NCI-H748 treated with DMSO at 0.1 percent for 48 hours (cell line): Measurements from ENCODE around the gene VAMP5.
A peak's percentile ranks its signal among the peaks of the same experiment; 100 is the strongest.
"Not testable (repeated sequence)": the region's sequence is repeated elsewhere in the genome, so short reads cannot be mapped to it uniquely, and the experiment has no call there.

Experiments
- DNase-seq: peaks from one replicate; lab custom pipeline; 2025; lab: John Stamatoyannopoulos, UW

The VAMP5 gene

DNA sequence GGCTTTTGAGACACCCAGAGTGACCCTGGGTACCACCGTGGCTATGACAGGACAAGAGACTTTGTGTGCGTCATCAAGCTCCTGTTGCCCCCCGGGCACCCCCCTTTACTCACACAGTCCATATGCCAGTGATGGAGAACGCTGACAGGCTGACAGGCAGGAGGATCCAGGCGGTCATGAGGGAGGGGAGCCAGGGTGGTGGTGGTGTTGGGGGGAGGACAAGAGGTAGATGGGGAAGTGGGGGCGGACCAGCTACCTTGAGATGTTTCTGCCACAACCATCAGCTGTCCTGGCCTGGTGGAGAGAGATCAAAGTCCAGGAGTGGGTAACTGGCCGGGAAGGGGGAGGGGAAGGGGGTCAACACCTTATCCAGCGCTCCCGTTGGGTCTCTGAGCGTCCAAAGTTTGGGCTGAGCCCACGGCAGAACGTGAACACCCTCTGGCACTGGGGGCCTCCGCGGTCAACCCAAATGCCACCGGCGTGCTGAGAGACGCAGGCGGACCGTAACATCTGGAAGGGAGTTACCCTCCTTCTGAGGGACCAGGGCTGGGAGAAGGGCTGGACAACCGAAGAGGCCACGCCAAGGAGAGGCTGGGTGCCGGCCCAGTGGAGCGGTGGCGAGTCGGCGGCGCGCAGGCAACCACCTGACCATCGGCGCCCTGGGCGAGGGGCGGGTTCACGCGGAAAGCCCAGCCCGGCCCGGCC lies 17.7 kb downstream of the VAMP5 start:
- no peak for DNase-seq

DNA sequence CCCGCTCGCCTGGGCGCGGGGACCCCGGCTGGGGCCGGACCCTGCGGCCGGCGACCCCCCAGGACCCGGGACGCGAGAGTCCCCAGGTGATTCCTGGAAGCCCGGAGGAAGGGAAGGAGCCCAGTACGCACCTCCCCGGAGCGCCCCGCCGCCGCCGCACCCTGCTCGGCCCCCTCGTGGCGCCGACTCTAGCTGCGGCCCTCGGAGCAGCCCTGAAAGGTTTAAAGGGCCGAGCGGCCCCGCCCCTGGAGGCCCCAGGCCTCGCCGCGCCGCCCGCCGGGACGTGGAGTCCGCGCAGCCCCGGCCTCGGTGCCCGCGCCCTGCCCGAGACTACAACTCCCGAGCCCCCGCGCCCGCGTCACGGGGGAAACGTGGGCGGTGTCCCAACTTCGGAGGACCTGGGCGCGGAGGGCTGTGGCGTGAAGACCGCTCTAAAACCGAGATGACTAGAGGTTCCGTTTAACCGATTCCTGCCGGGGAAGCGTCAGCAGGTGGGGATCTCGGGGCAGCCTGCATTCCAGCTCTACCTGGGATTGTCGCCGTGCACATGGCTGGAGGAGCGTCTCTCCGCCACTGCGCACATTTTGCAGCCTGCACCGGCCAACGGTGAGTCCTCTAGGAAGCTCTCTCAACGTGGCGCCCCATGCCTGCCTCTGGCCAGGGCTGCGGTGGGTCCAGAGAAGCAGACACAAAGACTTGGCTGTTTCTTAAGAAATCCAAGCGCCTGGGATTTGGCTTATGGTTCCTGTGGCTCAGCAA lies 18.4 kb downstream of the VAMP5 start, which contains the start of gene TMEM150A:
TMEM150A (minus strand) TSS at position 223 of the 759 bp plus-strand sequence. CDS start 750 bp downstream, outside the sequence.
- peak; percentile 49 for DNase-seq

- DNase-seq: not testable (repeated sequence)
Measured at GRCh38 chr2:85604133-85604444, 19.9 kb downstream of the VAMP5 start.

DNA sequence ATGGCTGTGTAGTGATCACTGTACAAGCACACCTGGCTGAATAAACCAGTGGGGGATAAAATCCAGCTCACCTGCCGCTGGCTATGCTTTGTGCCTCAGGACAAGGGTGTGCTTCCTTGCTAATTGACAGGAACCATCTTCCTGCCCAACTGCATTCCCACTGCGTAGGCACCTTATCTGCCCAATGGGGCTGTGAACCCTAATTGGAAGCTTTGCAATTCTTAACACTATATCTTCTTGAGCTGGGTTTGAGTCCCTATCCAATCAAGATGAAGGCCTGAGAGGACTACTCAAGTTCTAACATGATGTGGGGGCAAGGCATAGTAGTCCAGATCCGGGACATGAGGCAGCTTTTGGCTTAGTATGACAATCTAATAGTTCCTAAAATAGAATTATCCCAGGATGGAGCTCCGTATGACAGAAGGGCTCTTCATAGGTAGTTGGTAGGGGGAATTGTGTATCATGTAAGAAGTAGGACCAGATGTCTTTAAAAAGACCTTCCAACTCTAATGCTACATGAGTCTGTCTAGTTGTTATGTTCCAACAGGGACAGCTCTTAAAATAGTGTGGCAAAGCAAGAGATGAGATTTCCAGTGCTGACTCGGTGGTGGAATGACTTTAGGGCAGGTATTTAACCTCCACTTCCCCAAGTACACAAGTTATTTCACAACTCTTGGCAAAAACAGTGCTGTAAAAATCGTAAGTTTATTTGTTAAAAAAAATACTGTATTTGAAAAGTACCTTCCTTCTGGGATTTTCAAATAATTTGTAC lies 20.5 kb downstream of the VAMP5 start:
- DNase-seq: no peak

DNA sequence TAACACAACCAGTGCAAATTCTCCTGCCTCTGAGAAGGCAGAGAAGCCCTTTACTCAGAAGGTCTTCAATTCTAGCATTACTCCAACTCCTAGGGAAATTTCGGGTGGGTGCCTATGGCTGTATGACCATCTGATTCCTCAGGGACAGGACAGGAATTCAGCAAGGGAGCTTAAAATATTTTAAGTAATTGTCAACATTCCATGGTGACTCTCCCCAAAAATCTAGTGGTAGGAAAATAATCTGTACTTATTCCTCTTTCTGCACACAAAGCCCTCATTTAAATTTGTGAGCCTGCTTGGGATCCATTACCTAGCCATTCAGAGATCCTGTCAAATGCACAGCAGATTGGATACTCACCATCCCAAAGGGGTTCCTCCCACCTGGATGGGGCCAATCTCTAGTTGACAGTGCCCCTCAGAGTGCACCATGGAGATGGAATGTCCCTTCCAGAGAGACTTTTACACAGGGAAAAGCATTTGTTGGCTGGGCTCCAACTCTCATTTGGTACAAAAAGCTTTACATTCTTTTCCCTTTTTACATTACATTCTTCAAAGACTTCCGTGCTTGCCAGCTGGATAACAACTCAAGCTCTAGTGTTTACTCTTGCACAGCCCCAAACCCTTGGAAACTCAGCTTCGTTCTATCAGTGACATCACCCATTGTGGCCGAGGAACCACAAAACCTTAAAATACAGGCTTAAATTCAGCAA lies 21.3 kb downstream of the VAMP5 start:
- no peak for DNase-seq

GRCh38 chr2:85606116-85606455 lies 21.9 kb downstream of the VAMP5 start:
- no peak for DNase-seq

DNA sequence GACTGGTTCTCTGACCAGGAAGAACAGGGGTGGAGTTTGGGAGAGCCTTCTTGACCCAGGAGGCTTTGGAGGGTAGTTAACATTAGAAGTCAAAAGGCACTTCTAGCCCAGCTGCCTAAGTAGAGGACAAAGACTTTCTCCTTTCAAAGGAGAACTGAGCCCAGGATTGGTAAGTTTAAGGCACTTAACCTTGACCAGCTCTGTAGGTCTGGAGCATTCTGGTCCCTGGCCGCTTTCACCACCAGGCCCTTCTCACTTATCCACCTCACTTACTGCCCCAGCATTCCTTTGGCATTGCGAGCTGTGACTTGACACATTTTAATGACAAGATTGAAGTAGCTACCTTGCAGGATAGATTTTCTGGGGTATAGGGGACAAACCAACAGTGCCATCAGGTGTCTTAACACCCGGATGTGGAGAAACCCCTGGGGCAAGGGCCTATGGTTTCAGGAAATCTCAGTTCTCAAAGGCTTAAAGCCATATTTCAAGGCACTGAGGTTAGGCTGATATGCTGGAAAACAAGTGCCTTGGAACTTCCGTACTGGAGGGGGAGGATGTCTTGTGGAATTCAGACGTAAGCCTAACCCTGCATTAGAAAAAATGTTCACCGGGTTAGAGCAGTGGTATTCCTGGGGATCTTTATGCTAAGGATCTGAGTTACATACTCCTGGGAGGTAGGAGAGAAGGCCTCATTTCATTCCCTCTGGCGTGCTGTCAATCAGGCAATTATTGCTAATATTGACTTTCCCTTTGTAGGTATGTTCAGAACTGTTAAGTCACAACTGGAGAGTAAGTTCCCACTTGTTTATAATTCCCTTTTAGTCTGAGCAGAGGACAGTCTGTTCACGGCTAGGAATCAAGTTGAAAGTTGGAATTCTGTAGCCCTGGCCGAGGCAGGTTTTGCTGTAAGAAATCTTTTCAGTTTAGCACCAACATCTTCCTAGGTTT lies 23.3 kb downstream of the VAMP5 start:
- no peak for DNase-seq

- DNase-seq: no peak
Measured at GRCh38 chr2:85611217-85611704, 27.0 kb downstream of the VAMP5 start.

DNA sequence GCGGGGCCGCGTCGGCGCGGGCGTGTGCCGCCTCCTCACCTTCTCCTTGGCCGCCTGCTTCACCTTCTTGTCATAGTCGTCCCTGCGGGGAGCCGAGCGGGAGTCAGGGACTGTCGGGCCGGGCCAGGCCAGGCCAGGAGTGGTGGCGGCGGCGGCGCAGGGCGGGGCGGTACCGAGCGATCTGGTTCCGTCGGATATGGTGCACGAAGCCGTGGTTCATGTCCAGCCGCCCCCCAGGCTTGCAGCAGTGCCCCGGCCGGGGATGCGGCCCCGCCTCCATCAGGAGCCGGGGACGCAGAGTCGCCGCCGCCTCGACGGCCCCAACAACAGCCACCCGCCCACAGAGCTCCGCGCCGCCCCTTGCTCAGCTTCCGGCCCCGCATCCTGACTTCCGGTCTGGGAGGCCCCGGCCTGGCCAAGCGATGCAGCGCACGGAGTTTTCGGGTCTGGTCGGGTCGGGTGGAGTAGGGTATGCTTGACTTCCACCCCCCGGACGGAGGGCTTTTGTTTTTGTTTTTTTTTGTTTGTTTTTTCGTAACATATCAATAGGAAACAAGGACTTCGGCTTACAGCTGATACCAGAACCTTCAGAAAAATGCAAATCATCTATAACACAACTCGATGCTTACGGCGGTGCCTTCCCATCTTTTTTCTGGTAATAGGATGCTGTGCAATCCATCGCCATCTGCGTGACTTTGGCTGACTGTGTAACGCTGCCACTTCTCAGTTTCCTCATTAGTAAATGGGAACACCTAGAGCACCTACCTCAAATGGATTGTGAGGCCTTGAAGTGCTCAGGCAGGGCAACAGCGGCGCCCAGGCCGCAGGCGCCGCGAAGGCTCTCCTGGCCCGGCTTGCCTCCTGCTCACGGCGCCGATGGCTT lies 27.7 kb downstream of the VAMP5 start, which contains the start of gene C2orf68:
C2orf68 (minus strand) TSS at position 362 of the 883 bp plus-strand sequence; CDS start at position 280, 82 bp downstream.
- peak; percentile 35 for DNase-seq

- DNase-seq: no peak
Measured at GRCh38 chr2:85613717-85614515, 29.7 kb downstream of the VAMP5 start.

- not testable (repeated sequence) for DNase-seq
Measured at GRCh38 chr2:85614757-85615156, 30.5 kb downstream of the VAMP5 start.

GRCh38 chr2:85615413-85615728 lies 31.1 kb downstream of the VAMP5 start:
- no peak for DNase-seq

DNA sequence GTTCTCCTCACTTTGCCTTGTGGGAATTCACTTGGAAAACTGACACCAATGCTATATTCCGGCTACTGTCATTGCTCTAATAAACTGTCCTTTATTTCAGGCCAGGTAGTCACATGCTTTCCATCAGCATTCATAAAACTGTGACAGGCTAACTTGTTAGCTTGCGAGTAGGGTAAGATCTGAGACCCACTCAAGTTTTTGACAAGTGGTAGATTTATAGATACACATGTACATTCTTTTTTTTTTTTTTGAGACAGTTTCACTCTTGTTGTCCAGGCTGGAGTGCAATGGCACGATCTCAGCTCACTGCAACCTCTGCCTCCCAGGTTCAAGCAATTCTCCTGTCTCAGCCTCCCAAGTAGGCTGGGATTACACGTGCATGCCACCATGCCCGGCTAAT lies 33.5 kb downstream of the VAMP5 start:
- DNase-seq: not testable (repeated sequence)

DNA sequence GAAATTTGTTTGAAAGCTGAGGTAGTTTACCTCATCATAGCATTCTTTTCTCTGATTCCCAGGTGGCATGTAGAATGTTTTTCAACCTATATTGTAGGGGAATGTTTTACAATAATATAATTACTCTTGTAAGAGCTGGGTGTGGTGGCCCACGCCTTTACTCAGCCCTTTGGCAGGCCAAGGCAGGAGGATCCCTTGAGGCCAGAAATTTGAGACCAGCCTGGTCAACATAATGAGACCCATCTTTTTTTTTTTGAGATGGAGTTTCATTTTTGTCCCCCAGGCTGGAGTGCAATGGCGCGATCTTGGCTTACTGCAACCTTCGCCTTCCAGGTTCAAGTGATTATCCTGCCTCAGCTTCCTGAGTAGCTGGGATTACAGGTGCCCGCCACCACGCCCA lies 35.4 kb downstream of the VAMP5 start:
- no peak for DNase-seq

DNA sequence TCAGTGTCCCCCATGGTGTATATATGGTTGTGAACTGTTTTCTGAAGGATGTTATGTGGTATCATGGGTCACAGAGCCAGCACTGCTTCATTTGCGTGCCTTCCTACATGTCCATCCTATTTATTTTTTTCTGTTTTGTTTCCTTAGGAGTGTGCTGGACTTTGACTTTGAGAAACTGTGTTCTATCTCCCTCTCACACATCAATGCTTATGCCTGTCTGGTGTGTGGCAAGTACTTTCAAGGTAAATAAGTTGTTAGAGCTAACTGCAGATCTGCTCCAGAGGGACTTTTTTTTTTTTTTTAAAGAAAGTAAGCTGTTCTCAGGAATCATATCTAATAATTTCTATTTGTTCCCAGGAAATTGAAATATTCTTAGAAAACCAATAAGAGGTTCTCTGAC lies 37.1 kb downstream of the VAMP5 start:
- DNase-seq: no peak

- DNase-seq: no peak
Measured at GRCh38 chr2:85623991-85624390, 39.8 kb downstream of the VAMP5 start.

- DNase-seq: no peak
Measured at GRCh38 chr2:85628658-85629057, 44.4 kb downstream of the VAMP5 start.

- DNase-seq: no peak
Measured at GRCh38 chr2:85631316-85631715, 47.1 kb downstream of the VAMP5 start.

DNA sequence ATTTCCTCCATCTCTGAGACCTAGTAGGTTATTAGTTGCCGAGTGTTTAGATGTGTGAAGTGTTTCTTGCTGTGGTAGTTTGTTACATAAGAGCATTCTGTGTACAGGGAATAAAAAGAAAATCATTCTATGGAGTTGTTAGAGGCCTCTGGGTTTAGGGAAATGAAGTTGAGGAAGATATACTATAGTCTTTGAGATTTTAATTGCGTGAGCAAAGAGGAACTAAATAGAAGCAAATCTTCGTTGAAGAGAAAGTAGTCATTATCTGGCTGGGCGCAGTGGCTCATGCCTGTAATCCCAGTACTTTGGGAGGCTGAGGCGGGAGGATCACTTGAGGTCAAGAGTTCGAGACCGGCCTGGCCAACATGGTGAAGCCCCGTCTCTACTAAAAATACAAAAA lies 50.8 kb downstream of the VAMP5 start:
- no peak for DNase-seq
